ENCODE results near the gene ARMC5.
"Not testable (repeated sequence)": the region's sequence is repeated elsewhere in the genome, so short reads cannot be mapped to it uniquely, and the experiment has no call there.

Gene ARMC5

DNA sequence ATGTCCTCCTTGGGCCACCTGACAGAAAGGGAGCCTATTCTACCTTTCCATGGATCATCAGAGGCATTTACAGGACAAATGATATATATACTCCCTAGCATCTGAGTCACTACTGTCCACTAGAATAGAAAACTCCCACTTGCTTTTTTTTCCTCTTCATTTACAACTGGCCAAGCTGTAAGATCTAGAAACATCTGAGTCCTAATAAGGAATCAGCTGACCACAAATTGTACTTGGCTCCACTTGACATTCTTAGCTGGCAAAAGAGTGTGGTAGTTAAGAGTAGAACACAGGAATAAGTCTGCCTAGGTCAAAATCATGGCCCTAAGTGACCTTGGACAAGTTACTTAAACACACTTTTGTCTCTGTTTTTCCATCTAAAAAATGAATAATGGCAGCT lies 43.7 kb downstream of the ARMC5 start:
- DNase-seq, result no peak

DNA sequence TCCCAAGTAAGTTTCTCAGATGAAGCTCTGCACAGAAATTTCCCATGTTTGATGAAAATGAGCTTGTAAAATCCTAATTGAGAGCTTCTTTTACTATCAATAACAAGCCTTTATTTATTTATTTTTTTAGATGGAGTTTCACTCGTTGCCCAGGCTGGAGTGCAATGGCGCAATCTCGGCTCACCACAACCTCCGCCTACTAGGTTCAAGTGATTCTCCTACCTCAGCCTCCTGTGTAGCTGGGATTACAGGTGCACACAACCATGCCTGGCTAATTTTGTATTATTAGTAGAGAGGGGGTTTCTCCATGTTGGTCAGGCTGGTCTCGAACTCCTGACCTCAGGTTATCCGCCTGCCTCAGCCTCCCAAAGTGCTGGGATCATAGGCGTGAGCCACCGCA lies 44.3 kb downstream of the ARMC5 start:
- DNase-seq, result not testable (repeated sequence)

DNA sequence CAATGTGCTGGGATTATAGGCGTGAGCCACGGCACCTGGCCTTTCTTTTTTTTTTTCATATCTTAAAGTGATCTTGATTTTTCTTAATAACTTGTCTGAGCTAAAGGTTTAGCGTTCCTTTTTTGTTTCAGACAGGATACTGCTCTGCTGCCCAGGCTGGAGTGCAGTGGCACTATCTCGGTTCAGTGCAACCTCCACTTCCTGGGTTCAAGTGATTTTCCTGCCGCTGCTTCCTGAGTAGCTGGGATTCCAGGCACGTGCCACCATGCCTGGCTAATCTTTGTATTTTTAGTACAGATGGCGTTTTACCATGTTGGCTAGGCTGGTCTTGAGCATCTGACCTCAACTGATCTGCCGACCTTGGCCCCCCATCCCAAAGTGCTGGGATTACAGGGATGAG lies 44.9 kb downstream of the ARMC5 start:
- DNase-seq, result no peak

DNA sequence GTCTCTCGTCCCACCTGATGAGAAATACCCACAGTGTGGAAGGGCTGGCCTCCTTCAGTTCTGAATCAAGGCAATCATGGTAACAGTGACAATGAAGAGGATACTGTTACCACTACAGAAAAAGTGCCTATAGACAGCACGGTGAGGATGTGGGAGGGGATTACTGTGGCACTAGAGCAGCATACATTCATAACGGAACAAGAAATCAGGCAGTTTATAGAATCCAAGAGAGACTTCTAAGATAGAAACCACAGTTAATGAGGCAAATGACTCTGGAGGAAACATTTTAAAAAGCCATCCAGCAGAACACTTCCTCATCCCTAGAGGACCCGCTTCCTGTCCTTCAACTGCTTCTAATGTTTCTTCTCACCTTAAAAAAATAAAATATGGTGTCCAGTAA lies 46.2 kb downstream of the ARMC5 start:
- DNase-seq, result no peak

DNA sequence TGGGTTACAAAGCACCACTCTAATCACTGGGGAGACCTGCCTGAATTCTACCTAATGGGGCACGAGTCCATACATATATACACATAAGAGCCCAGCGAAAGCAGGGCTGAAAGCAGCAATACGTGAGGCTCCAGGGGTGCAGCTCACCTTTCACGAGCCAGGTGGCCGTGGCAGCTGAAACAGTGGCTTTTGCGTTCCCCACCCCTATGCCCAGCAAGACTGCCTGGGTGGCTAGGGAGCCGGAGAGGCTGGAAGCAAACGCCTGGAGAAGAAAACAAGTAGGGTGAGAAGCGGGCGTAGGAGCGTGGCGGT lies 48.3 kb downstream of the ARMC5 start:
- DNase-seq, result no peak

DNA sequence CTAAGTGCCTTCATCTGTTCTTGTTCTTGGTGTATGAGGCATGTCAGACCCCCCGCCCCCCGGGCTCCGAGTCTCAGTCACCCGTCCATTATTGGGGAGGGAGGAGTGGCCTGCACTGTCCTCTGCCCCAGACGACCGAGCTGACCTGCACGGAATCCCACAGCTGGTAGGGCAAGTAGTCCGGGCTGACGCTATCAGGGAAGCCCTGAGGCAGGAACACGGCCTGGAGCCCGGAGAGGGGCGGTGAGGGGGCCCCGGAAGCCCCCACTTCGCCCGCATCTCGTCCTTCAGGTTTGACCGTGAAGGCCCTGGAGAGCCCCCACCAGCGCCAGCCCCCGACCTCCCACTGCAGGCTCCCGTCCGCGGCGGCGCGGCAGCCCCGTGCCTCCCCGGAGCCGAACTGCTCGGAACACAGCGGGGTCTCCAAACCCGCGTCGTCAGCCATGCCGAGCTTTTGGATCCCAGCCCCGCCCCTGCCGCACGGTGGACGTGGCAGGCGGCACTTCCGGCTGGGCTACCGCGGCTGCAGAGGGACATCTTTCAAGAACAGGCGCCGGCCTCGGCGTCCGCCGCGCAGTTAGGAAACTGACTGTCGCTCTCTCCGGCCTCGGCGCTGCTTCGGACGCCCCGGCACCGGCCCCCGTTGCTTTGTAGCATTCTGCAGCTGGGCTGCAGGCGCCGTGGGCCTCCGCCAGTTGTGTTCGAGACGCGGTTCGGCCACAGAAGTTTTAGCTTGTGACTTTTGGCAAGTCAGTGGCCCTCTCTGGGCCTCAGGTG lies 48.8 kb downstream of the ARMC5 start, which contains the start of gene RUSF1:
RUSF1 (minus strand) TSS at position 463 of the 777 bp plus-strand sequence; CDS start at position 445, 18 bp downstream.
- peak in 1 of 2 experiments; percentile 66 for DNase-seq

DNA sequence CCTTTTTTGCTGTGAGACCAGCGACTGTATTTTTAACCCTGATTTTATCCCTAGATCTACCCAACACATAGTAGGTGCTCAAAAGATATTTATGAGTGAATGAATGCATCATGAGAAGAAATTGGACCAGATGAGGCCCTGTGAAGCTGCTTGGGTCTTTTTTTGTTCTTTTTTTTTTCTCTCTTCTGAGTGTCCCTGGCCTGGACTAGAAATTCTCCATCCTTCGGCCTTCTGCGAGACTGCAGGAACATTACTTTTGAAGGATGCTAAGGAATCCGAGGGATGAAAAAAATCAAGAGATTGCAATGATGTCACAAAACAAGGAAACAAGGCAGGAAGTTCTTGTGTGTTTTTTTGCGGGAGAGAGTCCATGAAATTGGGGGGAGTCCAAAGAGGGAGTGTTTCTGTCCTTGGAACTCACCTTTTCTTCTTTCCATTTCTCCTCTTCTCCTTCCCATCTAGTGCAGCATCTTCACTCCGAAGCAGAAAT lies 49.5 kb downstream of the ARMC5 start:
- no peak for DNase-seq

DNA sequence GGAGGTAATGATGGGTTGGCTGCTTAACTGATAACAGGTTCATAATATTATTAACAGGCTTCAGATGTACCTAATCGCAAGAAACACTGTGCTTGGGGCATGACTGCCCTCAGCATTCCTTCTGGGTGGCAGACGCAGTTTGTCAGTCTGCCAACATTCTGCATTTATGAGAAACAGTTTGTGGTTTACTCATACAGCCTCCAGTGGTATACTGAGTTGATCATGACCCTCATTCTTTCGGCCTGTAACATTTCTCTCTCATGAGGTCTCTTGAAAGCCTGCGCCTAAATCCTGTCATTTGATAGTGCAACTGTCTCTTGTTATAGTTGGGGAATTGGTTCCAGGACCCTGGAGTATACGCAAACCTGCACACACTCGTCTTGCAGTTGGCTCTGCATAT lies 53.8 kb downstream of the ARMC5 start:
- no peak for DNase-seq

DNA sequence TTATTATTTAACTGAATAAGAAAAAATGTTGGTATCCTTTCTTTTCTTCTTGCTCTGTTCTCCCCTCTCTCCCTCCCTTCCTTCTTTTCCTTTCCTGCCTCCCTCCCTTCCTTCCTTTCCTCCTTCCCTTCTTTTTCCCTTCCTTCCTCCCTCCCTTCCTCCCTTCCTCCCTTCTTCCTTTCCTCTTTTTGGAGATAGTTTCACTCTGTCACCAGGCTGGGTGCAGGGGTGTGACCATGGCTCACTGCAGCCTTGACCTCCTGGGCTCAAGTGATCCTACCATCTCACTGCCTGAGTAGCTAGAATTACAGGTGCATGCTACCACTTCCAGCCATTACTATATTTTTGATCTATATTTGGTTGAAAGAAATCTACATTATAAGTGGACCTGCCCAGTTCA lies 54.6 kb downstream of the ARMC5 start:
- DNase-seq, result no peak
